SK-N-SH (cell line): ENCODE data around the gene OR52K2. TPM values are rescaled to one million over a fixed set of nuclear protein-coding genes. Genes with fewer than 3 reads are reported as not detected.
"Not testable (repeated sequence)": the region's sequence is repeated elsewhere in the genome, so short reads cannot be mapped to it uniquely, and the experiment has no call there.

Source experiments
- CTCF ChIA-PET: fragments of 300-600, 350-600 bp; formaldehyde crosslinking; extraction: SDS; loops from one replicate; lab custom pipeline; 2021; lab: Yijun Ruan, JAX
- POLR2A ChIA-PET: fragments of 350-600 bp; sonication (Branson Sonifier 250); formaldehyde crosslinking; extraction: SDS; loops from one replicate; lab custom pipeline; 2020; ENCODE audit warnings: antibody characterized with exemption, inconsistent platforms; lab: Yijun Ruan, JAX
- DNase-seq: peaks from one replicate; pipeline ENCODE4 v3.0.0; 2012
- H2AFZ ChIP-seq: fragments of 200-600 bp; sonication (generic); 2 replicates; pipeline ENCODE4 v1.8.1; 2016; ENCODE audit warnings: antibody characterized with exemption, mild to moderate bottlenecking, low read depth
- H3F3A ChIP-seq: fragments of 200-600 bp; sonication (generic); replicated peaks from 2 replicates; pipeline ENCODE3; 2016; ENCODE audit warnings: antibody characterized with exemption, mild to moderate bottlenecking; ENCODE audit not compliant: insufficient read depth
- H3K27ac ChIP-seq, 2 experiments: fragments of 200-500 bp in 1 of 2; fragments of 200-600 bp in 1 of 2; sonication (Bioruptor generic) in 1 of 2; sonication (generic), shearing (Covaris generic) in 1 of 2; 2 replicates each; pipeline versions ENCODE4 v1.5.1 to v1.6.1; 2014 to 2016; ENCODE audit warnings: low read depth in 2 of 2, inconsistent platforms in 1 of 2, low read length in 1 of 2, mild to moderate bottlenecking in 1 of 2, mixed read lengths in 1 of 2
- H3K27me3 ChIP-seq: fragments of 200-600 bp; sonication (generic), shearing (Covaris generic); 2 replicates; pipeline ENCODE4 v1.6.1; 2016; ENCODE audit warnings: mixed run types; ENCODE audit not compliant: insufficient read depth
- H3K36me3 ChIP-seq, 2 experiments: fragments of 200-500 bp in 1 of 2; fragments of 200-600 bp in 1 of 2; sonication (Bioruptor generic) in 1 of 2; sonication (generic) in 1 of 2; replicated peaks in 1 of 2; 2 replicates each; pipeline versions ENCODE3 to v1.5.1; 2014 to 2016; ENCODE audit warnings: low read length in 1 of 2, mild to moderate bottlenecking in 1 of 2; ENCODE audit not compliant: insufficient read depth in 2 of 2, control insufficient read depth in 1 of 2
- H3K4me1 ChIP-seq, 2 experiments: fragments of 200-500 bp in 1 of 2; fragments of 200-600 bp in 1 of 2; sonication (Bioruptor generic) in 1 of 2; sonication (generic), shearing (Covaris generic) in 1 of 2; 2 replicates each; pipeline versions ENCODE4 v1.5.1 to v1.6.1; 2014 to 2016; ENCODE audit warnings: low read depth in 1 of 2, low read length in 1 of 2, mixed run types in 1 of 2; ENCODE audit not compliant: insufficient read depth in 2 of 2, control insufficient read depth in 1 of 2
- H3K4me2 ChIP-seq: fragments of 200-600 bp; sonication (generic), shearing (Covaris generic); 2 replicates; pipeline ENCODE4 v1.6.1; 2017; ENCODE audit warnings: mixed run types
- H3K4me3 ChIP-seq, 2 experiments: fragments of 200-500 bp in 1 of 2; fragments of 200-600 bp in 1 of 2; sonication (Bioruptor generic) in 1 of 2; sonication (generic), shearing (Covaris generic) in 1 of 2; 2 replicates each; pipeline versions ENCODE4 v1.5.1 to v1.8.1; 2014 to 2016; ENCODE audit warnings: low read depth in 2 of 2, inconsistent platforms in 1 of 2, low read length in 1 of 2, mild to moderate bottlenecking in 1 of 2, mixed read lengths in 1 of 2, moderate library complexity in 1 of 2
- H3K79me2 ChIP-seq: fragments of 200-600 bp; sonication (generic); 2 replicates; pipeline ENCODE4 v1.8.1; 2017; ENCODE audit warnings: mild to moderate bottlenecking; ENCODE audit not compliant: insufficient read depth
- H3K9ac ChIP-seq: fragments of 200-600 bp; sonication (generic); 2 replicates; pipeline ENCODE4 v1.6.1; 2017; ENCODE audit warnings: mixed run types
- H3K9me2 ChIP-seq: fragments of 200-600 bp; sonication (generic); 2 replicates; pipeline ENCODE4 v1.6.1; 2017; ENCODE audit warnings: mixed run types
- H3K9me3 ChIP-seq: fragments of 200-600 bp; sonication (generic); 2 replicates; pipeline ENCODE4 v1.6.1; 2017; ENCODE audit warnings: mixed run types, mild to moderate bottlenecking, moderate library complexity
- H4K20me1 ChIP-seq: fragments of 200-600 bp; sonication (generic); 2 replicates; pipeline ENCODE4 v1.6.1; 2017; ENCODE audit warnings: mild to moderate bottlenecking, mixed run types; ENCODE audit not compliant: insufficient read depth
- EZH2phosphoT487 ChIP-seq: fragments of 200-600 bp; sonication (generic); IDR thresholded peaks from 2 replicates; pipeline ENCODE4 v1.6.1; 2017; ENCODE audit warnings: low read depth, mixed run types, mild to moderate bottlenecking, antibody characterized with exemption, moderate library complexity, borderline replicate concordance
- GABPA ChIP-seq: IDR thresholded peaks from 2 replicates; pipeline ENCODE4 v1.4.0; 2012; ENCODE audit warnings: low read depth, mild to moderate bottlenecking
- JUND ChIP-seq: IDR thresholded peaks from 2 replicates; pipeline ENCODE4 v1.4.0; 2012
- MXI1 ChIP-seq: IDR thresholded peaks from 2 replicates; pipeline ENCODE4 v1.6.1; 2012; ENCODE audit warnings: mild to moderate bottlenecking, low read depth, low read length, improper control_type of control experiment
- RCOR1 ChIP-seq: fragments of 150-350 bp; IDR thresholded peaks from 2 replicates; pipeline ENCODE4 v1.6.1; 2017; ENCODE audit warnings: antibody characterized with exemption, low read length
- SIN3A ChIP-seq: IDR thresholded peaks from 2 replicates; pipeline ENCODE4 v1.6.1; 2012; ENCODE audit warnings: low read depth, mild to moderate bottlenecking, low read length, moderate library complexity, borderline replicate concordance
- TAF1 ChIP-seq: IDR thresholded peaks from 2 replicates; pipeline ENCODE4 v1.6.1; 2012; ENCODE audit warnings: low read depth, mild to moderate bottlenecking, low read length, moderate library complexity, borderline replicate concordance
- TCF12 ChIP-seq: IDR thresholded peaks from 2 replicates; pipeline ENCODE4 v1.4.0; 2012
- USF2 ChIP-seq: fragments of 150-350 bp; IDR thresholded peaks from 2 replicates; pipeline ENCODE4 v1.6.1; 2017; ENCODE audit warnings: antibody characterized with exemption, low read length, low read depth, borderline replicate concordance
- WGBS: methylation state at CpG from one replicate; pipeline ENCODE4 v1.1.6; 2017; ENCODE audit warnings: low lambda C conversion rate; 5-methylcytosine and 5-hydroxymethylcytosine counted together
- polyA plus RNA-seq, 3 experiments: library from polyadenylated mRNA; depleted of rRNA; stranded (reverse); fragments of >200 nt; gene quantifications; 2 replicates each; pipeline ENCODE4 v1.2.3, GENCODE V29; 2012

The OR52K2 gene
- polyA plus RNA-seq, 1 of the 3 experiments (the other 2 are of a cell fraction), result not detected

- TF ChIP-seq USF2 (no peak), EZH2phosphoT487 (no peak)
- TF ChIP-seq, all 33 proteins: peak for 0
These were observed 33.4 kb downstream of the OR52K2 start, which contains the start of gene OR52K1 (continued) for GRCh38 chr11:4482445-4482844.

GRCh38 chr11:4484310-4484709 lies 35.2 kb downstream of the OR52K2 start:
- no peaks in the 10 kb centered on the region for H3K9me3 ChIP-seq
- H3K4me3 ChIP-seq, result no peak overlapping the region
- no peak overlapping the region for H3K27ac ChIP-seq
- CTCF ChIA-PET, result interaction anchor here (1.0 to 2.6 kb wide), 2 partner anchors 9 to 297 kb away, joined by 3 to 14 read pairs; no protein-coding TSS in a partner anchor
- no peak overlapping the region for H2AFZ ChIP-seq
- H3K36me3 ChIP-seq, result no peaks in the 10 kb centered on the region
- H3K79me2 ChIP-seq, result no peaks in the 10 kb centered on the region
- H3K27me3 ChIP-seq, result peaks cover 7% of the 10 kb centered on the region; the same call in 1 of the 2 replicates
- WGBS, result 2% methylated on average over 4 of the region's 4 CpGs
- H3F3A ChIP-seq, result peaks cover 4% of the 10 kb centered on the region
- no peaks in the 10 kb centered on the region for H4K20me1 ChIP-seq
- DNase-seq, result no peak
- POLR2A ChIA-PET, result no interaction called here
- no peaks in the 10 kb centered on the region for H3K4me1 ChIP-seq
- H3K4me2 ChIP-seq, result no peak overlapping the region
- H3K9ac ChIP-seq, result no peak overlapping the region
- H3K9me2 ChIP-seq, result no peaks in the 10 kb centered on the region
- TF ChIP-seq GABPA (no peak), JUND (no peak), TCF12 (no peak)

GRCh38 chr11:4491405-4491804 lies 42.3 kb downstream of the OR52K2 start:
- H3K79me2 ChIP-seq, DNase-seq, H3K4me1 ChIP-seq, H3K9me3 ChIP-seq, H3K4me3 ChIP-seq, H3K27ac ChIP-seq, H2AFZ ChIP-seq, H3K9ac ChIP-seq, H3K36me3 ChIP-seq, H3F3A ChIP-seq, H3K4me2 ChIP-seq, H4K20me1 ChIP-seq, POLR2A ChIA-PET, H3K9me2 ChIP-seq: not testable (repeated sequence)
- 3% methylated on average over 2 of the region's 2 CpGs for WGBS
- H3K27me3 ChIP-seq, result peaks cover 17% of the 10 kb centered on the region
- CTCF ChIA-PET, result interaction anchor here (1.5 to 7.7 kb wide), 5 partner anchors 7 to 304 kb away, joined by 4 to 121 read pairs (median 14); partner anchors contain the start of gene OR52K1

GRCh38 chr11:4491878-4492606 lies 42.9 kb downstream of the OR52K2 start:
- H3K4me3 ChIP-seq, result no peak overlapping the region
- POLR2A ChIA-PET, result no interaction called here
- TF ChIP-seq TAF1 (no peak), SIN3A (no peak), GABPA (no peak), MXI1 (no peak), RCOR1 (no peak)
- TF ChIP-seq, all 33 proteins: peak for 0
- no peak overlapping the region for H2AFZ ChIP-seq
- H4K20me1 ChIP-seq, result no peaks in the 10 kb centered on the region
- H3K27me3 ChIP-seq, result peaks cover 23% of the 10 kb centered on the region
- H3K9ac ChIP-seq, result no peak overlapping the region
- H3K9me2 ChIP-seq, result no peaks in the 10 kb centered on the region
- H3K4me2 ChIP-seq, result no peak overlapping the region
- WGBS, result 29% methylated on average over 4 of the region's 4 CpGs
- no peaks in the 10 kb centered on the region for H3K79me2 ChIP-seq
- DNase-seq, result no peak
- no peaks in the 10 kb centered on the region for H3F3A ChIP-seq
- H3K27ac ChIP-seq, result no peak overlapping the region
- H3K36me3 ChIP-seq, result no peaks in the 10 kb centered on the region
- no peaks in the 10 kb centered on the region; a peak in 1 of 4 replicates for H3K4me1 ChIP-seq
- CTCF ChIA-PET, result interaction anchor here (0.5 to 7.7 kb wide), 11 partner anchors 8 to 310 kb away, joined by 3 to 121 read pairs (median 5); partner anchors contain the start of gene OR52K1
- H3K9me3 ChIP-seq, result no peaks in the 10 kb centered on the region
